Measurements from ENCODE around the gene EDC3.
"Not testable (repeated sequence)": the region's sequence is repeated elsewhere in the genome, so short reads cannot be mapped to it uniquely, and the experiment has no call there.

Gene EDC3

GRCh38 chr15:74603789-74604705 is 91.8 kb downstream of the EDC3 start:
- DNase-seq (ENCODE audit: low spot score): no peak
- no peak for TF ChIP-seq CTCF (IDR thresholded peaks at IDR 0.05; ENCODE audit: extremely low read depth, missing control alignments)

GRCh38 chr15:74603026-74603788 is 92.6 kb downstream of the EDC3 start:
- no peak for TF ChIP-seq CTCF (IDR thresholded peaks at IDR 0.05; ENCODE audit: extremely low read depth, missing control alignments)
- no peak for DNase-seq (ENCODE audit: low spot score)

GRCh38 chr15:74599156-74599555 is 96.7 kb downstream of the EDC3 start:
- no peak for DNase-seq (ENCODE audit: low spot score)
- no peak for TF ChIP-seq CTCF (IDR thresholded peaks at IDR 0.05; ENCODE audit: extremely low read depth, missing control alignments)

- TF ChIP-seq CTCF (IDR thresholded peaks at IDR 0.05; ENCODE audit: extremely low read depth, missing control alignments): no peak
- peak; percentile 96 for DNase-seq (ENCODE audit: low spot score)
These were observed 97.5 kb downstream of the EDC3 start for GRCh38 chr15:74598126-74598842.

- not testable (repeated sequence) for DNase-seq (ENCODE audit: low spot score)
These were observed 98.6 kb downstream of the EDC3 start for GRCh38 chr15:74597146-74597705.

GRCh38 chr15:74596736-74597135 is 99.1 kb downstream of the EDC3 start:
- DNase-seq (ENCODE audit: low spot score): not testable (repeated sequence)

GRCh38 chr15:74595271-74595670 is 100.6 kb downstream of the EDC3 start:
- no peak for DNase-seq (ENCODE audit: low spot score)
- TF ChIP-seq CTCF (IDR thresholded peaks at IDR 0.05; ENCODE audit: extremely low read depth, missing control alignments): no peak

- no peak for TF ChIP-seq CTCF (IDR thresholded peaks at IDR 0.05; ENCODE audit: extremely low read depth, missing control alignments)
- no peak for DNase-seq (ENCODE audit: low spot score)
These were observed 101.4 kb downstream of the EDC3 start for GRCh38 chr15:74594455-74594854.
